Activated T-cell treated with anti-CD3 and anti-CD28 coated beads, Interleukin-2, amount 50 U/mL, for 24 hours (primary cell): ENCODE results near the gene SLC25A48.

Experiments
- DNase-seq: peaks from one replicate; pipeline ENCODE4 v3.0.0-alpha.2; 2020
- H3K27ac Mint-ChIP-seq: 2 replicates; pipeline ENCODE4 v1.8.0; 2020; ENCODE audit warnings: mild to moderate bottlenecking, mixed read lengths
- H3K27me3 Mint-ChIP-seq: 2 replicates; pipeline ENCODE4 v1.8.0; 2020; ENCODE audit warnings: mixed read lengths
- H3K36me3 Mint-ChIP-seq: 2 replicates; pipeline ENCODE4 v1.8.0; 2020; ENCODE audit warnings: low read depth, mixed read lengths
- H3K4me1 Mint-ChIP-seq: 2 replicates; pipeline ENCODE4 v1.8.0; 2020; ENCODE audit warnings: low read depth, mixed read lengths
- H3K4me3 Mint-ChIP-seq: 2 replicates; pipeline ENCODE4 v1.8.0; 2020; ENCODE audit warnings: mild to moderate bottlenecking, moderate library complexity, mixed read lengths
- H3K9me3 Mint-ChIP-seq: 2 replicates; pipeline ENCODE4 v1.8.0; 2020; ENCODE audit warnings: mixed read lengths

Gene SLC25A48

DNA sequence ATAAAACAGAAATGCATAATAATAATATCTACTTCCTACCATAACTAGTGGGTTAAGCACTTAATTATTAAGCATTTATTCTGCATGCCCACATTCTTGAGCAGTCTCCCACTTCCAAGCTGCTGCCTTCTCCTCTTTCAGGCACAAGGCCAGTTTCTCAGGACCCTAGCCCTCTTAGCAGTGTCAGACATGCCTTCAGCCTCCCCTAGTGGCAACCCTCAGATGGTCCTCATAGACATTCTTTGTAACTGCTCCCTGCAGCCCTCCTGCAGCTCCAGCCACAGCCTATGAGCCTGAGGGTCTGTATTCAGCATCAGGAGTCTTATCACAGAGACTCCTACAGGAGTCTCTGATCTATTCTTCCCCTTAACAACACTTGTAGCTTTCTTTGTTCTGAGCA, 57.3 kb downstream of the SLC25A48 start:
- Mint-ChIP-seq H3K4me3 (no peak overlapping the region), H3K4me1 (peaks cover 34% of the 10 kb centered on the region), H3K27ac (no peak overlapping the region), H3K9me3 (no peaks in the 10 kb centered on the region), H3K36me3 (no peaks in the 10 kb centered on the region), H3K27me3 (peaks cover 49% of the 10 kb centered on the region)
- DNase-seq = no peak

GRCh38 chr5:135894276-135894675, 59.8 kb downstream of the SLC25A48 start:
- Mint-ChIP-seq H3K36me3 (no peaks in the 10 kb centered on the region), H3K4me1 (peaks cover 25% of the 10 kb centered on the region), H3K4me3 (peak overlapping the region; percentile 10), H3K27ac (no peak overlapping the region), H3K9me3 (no peaks in the 10 kb centered on the region), H3K27me3 (peaks cover 59% of the 10 kb centered on the region)
- DNase-seq = no peak

DNA sequence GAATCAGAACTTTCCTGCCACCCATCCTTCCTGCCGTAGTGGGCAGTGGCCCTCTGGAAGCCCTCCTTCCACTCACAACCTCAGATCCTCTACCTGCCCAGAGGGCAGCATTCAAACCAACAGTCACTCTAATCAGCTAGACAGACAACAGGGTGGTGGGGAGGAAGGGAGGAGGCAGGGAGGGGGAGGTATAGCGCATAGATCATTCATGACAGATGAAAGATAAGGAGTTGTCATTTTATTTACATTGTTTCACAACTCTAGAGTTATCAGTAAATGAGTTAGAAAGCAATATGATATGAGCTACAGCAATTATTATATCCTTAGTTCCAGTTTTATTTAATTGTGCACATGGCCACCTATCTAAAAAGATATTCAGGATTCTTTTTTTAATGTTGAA, 60.3 kb downstream of the SLC25A48 start:
- peaks cover 25% of the 10 kb centered on the region for H3K4me1 Mint-ChIP-seq
- no peaks in the 10 kb centered on the region for H3K9me3 Mint-ChIP-seq
- DNase-seq = no peak
- peak overlapping the region; percentile 10 for H3K4me3 Mint-ChIP-seq
- H3K27ac Mint-ChIP-seq = no peak overlapping the region
- H3K36me3 Mint-ChIP-seq = no peaks in the 10 kb centered on the region
- peaks cover 61% of the 10 kb centered on the region for H3K27me3 Mint-ChIP-seq

DNA sequence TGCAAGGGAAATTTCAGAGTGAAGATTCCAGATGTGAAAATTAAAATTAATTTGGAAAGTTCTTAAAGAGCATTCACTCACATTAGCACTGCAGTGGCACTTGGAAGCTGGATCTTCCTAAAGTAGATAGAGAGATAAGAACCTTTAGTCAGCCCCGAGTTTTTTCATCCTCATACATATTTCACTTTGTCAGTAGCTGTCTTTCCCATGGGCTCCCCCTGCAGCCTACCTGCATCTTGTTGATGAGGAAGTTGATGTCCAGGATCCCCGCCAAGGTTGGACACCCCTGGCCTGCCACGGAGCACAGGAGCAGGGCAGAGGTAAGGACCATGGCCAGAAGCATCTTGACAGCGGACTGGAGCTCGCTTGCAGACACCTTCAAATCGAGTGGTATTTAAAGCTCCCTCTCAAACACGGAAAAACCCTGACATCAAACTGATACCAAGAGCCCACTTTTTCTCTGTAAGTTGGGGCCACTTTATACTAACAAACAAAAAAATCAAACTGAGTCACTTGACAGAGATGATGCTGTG, 61.1 kb downstream of the SLC25A48 start, which contains the start of gene IL9:
TSS of gene IL9 (minus strand) at position 368 of the 533 bp plus-strand sequence. CDS start at position 343, 25 bp downstream.
- H3K36me3 Mint-ChIP-seq = no peaks in the 10 kb centered on the region
- peak within 1 kb of the TSS; percentile 45 for H3K4me3 Mint-ChIP-seq
- H3K27ac Mint-ChIP-seq = no peak within 1 kb of the TSS
- H3K9me3 Mint-ChIP-seq = no peaks in the 10 kb centered on the region
- no peak for DNase-seq
- H3K27me3 Mint-ChIP-seq = peaks cover 68% of the 10 kb centered on the region
- H3K4me1 Mint-ChIP-seq = peaks cover 22% of the 10 kb centered on the region

GRCh38 chr5:135898651-135899050, 64.2 kb downstream of the SLC25A48 start:
- DNase-seq = no peak
- Mint-ChIP-seq H3K9me3 (no peaks in the 10 kb centered on the region), H3K27me3 (peaks cover 69% of the 10 kb centered on the region), H3K27ac (no peak overlapping the region), H3K36me3 (no peaks in the 10 kb centered on the region), H3K4me3 (no peak overlapping the region), H3K4me1 (peaks cover 10% of the 10 kb centered on the region)

- H3K4me1 Mint-ChIP-seq = peaks cover 10% of the 10 kb centered on the region
- H3K9me3 Mint-ChIP-seq = no peaks in the 10 kb centered on the region
- H3K4me3 Mint-ChIP-seq = no peak overlapping the region
- H3K27me3 Mint-ChIP-seq = peaks cover 71% of the 10 kb centered on the region
- H3K36me3 Mint-ChIP-seq = no peaks in the 10 kb centered on the region
- no peak overlapping the region for H3K27ac Mint-ChIP-seq
- DNase-seq = no peak
Measured at GRCh38 chr5:135900276-135900675, 65.8 kb downstream of the SLC25A48 start.

GRCh38 chr5:135901633-135902032, 67.2 kb downstream of the SLC25A48 start:
- Mint-ChIP-seq H3K9me3 (no peaks in the 10 kb centered on the region), H3K4me3 (no peak overlapping the region), H3K36me3 (no peaks in the 10 kb centered on the region), H3K27me3 (peaks cover 61% of the 10 kb centered on the region), H3K4me1 (no peaks in the 10 kb centered on the region), H3K27ac (no peak overlapping the region)
- DNase-seq = no peak

DNA sequence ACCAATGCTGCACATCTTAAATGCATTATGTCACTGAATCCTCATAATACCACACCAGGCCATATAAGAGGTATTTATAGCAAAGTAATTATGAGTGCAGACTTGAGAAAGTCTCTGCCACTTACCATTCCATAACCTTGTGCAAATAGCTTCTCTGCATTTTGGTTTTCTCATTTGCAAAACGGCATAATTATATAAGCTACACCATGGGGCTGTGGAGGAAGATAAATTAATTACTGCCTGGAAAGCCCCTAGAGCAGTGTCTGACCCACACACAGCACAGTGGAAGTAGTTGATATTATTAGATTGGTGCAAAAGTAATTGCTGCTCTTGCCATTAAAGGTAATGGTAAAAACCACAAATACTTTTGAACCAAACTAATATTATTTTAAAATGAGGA, 70.7 kb downstream of the SLC25A48 start:
- H3K27ac Mint-ChIP-seq = no peak overlapping the region
- H3K9me3 Mint-ChIP-seq = no peaks in the 10 kb centered on the region
- H3K36me3 Mint-ChIP-seq = no peaks in the 10 kb centered on the region
- H3K27me3 Mint-ChIP-seq = peaks cover 59% of the 10 kb centered on the region
- DNase-seq = no peak
- H3K4me1 Mint-ChIP-seq = no peaks in the 10 kb centered on the region
- no peak overlapping the region for H3K4me3 Mint-ChIP-seq

DNA sequence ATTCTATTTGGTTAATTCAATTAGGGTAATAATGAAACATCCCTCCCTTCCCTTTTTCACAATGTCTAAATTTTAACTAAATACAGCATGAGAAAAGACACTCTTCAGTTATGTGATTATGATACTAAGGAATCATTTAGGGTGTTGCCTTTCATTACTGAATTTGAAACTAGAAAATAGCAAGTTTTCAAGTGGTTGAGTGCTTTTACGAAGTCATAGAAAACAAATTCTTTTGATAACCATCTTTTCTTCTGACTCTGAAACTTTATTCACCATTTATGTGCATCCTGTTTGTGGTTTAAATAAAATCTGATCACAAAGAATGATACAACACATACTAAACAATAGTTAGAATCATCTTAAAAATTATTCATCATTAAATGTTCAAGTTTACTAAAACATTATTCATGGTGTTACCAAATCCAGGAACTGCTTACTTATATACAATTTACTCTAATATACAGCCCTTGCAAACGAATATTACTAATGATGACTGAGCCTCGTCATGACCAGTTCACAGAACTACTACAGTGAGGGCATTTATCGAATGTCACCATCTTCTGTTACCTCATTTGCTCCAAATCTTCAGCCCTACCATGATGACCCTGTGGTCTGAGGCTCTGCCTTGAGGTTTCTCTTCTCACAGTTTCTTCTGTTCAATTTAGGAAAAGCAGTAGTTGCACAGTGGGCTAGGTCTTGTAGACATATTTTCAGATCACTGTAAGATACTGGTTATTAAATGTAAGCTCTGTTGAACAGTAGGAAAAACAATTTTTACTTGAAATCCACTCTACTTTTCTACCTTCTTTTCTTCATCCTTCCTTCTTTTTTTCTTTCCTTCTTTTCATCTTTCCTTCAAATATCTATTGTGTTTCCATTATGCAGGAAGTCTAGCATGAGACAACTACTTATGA, 79.5 kb downstream of the SLC25A48 start:
- Mint-ChIP-seq H3K9me3 (no peaks in the 10 kb centered on the region), H3K4me1 (peaks cover 23% of the 10 kb centered on the region), H3K36me3 (no peaks in the 10 kb centered on the region), H3K27ac (peak overlapping the region; percentile 80), H3K27me3 (peaks cover 78% of the 10 kb centered on the region), H3K4me3 (no peak overlapping the region)
- DNase-seq = no peak

DNA sequence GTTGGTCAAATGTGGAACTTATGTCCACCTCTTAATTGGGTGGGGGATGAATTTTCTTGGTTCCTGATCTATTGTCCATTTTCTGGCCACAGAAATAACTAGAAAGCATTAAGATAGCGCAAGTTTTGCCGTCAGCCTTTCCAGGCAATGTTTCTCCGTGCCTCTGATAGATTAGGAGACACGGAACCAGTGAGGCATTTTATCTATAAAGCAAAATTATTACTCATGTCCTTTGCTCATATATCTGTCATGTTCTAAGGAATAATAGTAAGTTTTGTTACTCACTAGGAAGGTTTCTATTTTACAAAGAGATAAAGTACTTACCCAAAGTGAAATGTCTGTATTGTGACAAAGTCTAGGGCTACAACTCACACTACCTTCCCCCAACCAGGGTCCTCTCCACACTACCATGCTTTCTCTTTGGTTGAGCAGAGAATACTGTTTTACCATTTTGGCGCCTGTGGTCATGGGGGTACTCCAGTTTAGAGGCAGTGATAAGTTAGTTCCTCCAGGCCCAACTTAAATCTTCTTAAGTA, 81.1 kb downstream of the SLC25A48 start:
- H3K4me3 Mint-ChIP-seq = no peak overlapping the region
- H3K27me3 Mint-ChIP-seq = peaks cover 74% of the 10 kb centered on the region
- peaks cover 23% of the 10 kb centered on the region for H3K4me1 Mint-ChIP-seq
- H3K27ac Mint-ChIP-seq = peak overlapping the region; percentile 63
- no peaks in the 10 kb centered on the region for H3K9me3 Mint-ChIP-seq
- DNase-seq = no peak
- H3K36me3 Mint-ChIP-seq = no peaks in the 10 kb centered on the region

DNA sequence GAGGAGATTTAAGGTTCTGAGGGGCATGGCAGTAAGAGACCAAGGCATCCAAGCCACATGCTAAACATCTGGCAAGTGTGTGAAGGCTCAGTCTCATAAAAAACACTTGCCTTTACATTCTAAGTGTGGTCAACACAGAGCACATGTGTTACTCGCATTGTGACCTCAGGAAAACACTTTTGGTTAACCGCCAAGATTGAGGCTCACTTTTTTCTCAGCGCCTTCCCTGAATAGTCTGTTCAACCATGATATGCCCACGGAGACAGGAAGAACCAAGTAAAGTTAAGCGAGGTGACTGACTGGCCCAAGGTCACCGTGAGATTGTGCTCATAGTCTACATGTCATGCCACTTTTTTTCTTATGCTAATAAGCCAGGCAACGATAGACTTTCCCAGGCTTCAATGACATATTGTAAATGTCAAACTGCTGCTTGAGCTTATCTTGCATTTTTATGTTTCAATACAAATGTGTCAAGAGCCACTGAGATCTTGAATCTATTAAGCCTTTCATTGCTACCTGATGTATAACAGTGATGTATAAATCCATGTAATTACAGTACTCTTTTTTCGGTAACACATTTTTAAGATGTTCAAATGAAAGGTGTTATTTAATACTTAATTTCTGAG, 82.3 kb downstream of the SLC25A48 start:
- H3K27ac Mint-ChIP-seq = peak overlapping the region; percentile 23
- H3K36me3 Mint-ChIP-seq = no peaks in the 10 kb centered on the region
- H3K4me1 Mint-ChIP-seq = peaks cover 23% of the 10 kb centered on the region
- no peak for DNase-seq
- H3K9me3 Mint-ChIP-seq = no peaks in the 10 kb centered on the region
- no peak overlapping the region for H3K4me3 Mint-ChIP-seq
- H3K27me3 Mint-ChIP-seq = peaks cover 63% of the 10 kb centered on the region

- no peak overlapping the region for H3K4me3 Mint-ChIP-seq
- DNase-seq = no peak
- peaks cover 70% of the 10 kb centered on the region for H3K27me3 Mint-ChIP-seq
Measured at GRCh38 chr5:135920199-135920598, 85.7 kb downstream of the SLC25A48 start.

DNA sequence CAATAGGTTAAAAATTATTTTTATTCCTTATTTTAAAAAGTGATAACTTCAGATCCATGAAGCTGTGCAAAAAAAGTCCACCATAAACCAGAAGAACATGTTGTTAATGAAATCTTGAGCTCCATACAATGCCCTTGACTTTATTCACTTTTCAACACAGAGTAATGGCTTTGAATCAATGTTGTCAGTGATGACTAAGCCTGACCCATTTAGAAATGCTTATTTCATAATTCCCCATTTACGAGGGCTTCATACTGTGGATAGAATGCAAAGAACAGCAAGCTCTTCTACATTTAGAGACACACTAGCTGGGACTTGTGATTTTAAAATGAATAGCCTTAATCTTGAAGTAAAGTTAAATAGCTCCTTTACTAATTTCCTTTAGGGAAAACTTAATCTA, 86.9 kb downstream of the SLC25A48 start:
- H3K4me3 Mint-ChIP-seq = no peak overlapping the region
- no peak for DNase-seq
- H3K27ac Mint-ChIP-seq = no peak overlapping the region
- peaks cover 69% of the 10 kb centered on the region for H3K27me3 Mint-ChIP-seq
- peaks cover 3% of the 10 kb centered on the region for H3K4me1 Mint-ChIP-seq
- H3K36me3 Mint-ChIP-seq = no peaks in the 10 kb centered on the region
- H3K9me3 Mint-ChIP-seq = no peaks in the 10 kb centered on the region

More at GRCh38 chr5:135920199-135920598, 85.7 kb downstream of the SLC25A48 start:
- Mint-ChIP-seq H3K9me3 (no peaks in the 10 kb centered on the region), H3K4me1 (peaks cover 10% of the 10 kb centered on the region), H3K36me3 (no peaks in the 10 kb centered on the region), H3K27ac (no peak overlapping the region)

- Mint-ChIP-seq H3K27me3 (peaks cover 64% of the 10 kb centered on the region), H3K36me3 (no peaks in the 10 kb centered on the region), H3K27ac (no peak overlapping the region), H3K4me1 (no peaks in the 10 kb centered on the region), H3K4me3 (no peak overlapping the region), H3K9me3 (no peaks in the 10 kb centered on the region)
- DNase-seq = no peak
Measured at GRCh38 chr5:135930029-135930948, 95.8 kb downstream of the SLC25A48 start.
